Posterior cingulate gyrus (tissue), 11 donors: ENCODE measurements around the gene DHRS4L2.
A peak's percentile ranks its signal among the peaks of the same experiment; 100 is the strongest.
"Not testable (repeated sequence)": the region's sequence is repeated elsewhere in the genome, so short reads cannot be mapped to it uniquely, and the experiment has no call there.

Source experiments
- DNase-seq, 10 donors: peaks; one replicate each; pipeline versions ENCODE4 v3.0.0 to v3.0.0-alpha.2; 2020 to 2021; ENCODE audit warnings: mixed read lengths in 3 of 10
- intact Hi-C: fragments of 100-400 bp; cut with DNase I; formaldehyde crosslinking; loops from one replicate; pipeline ENCODE4 v1.15.1; 2023

Gene DHRS4L2

GRCh38 chr14:23988607-23989363, at the start of gene DHRS4L2:
Gene DHRS4L2 (plus strand): TSS chr14:23988929. CDS start chr14:23988948, 19 bp downstream.
- intact Hi-C loops = not testable (repeated sequence)
- peak in 6 of 10 donors; percentile 19 to 91 (median 56) for DNase-seq

GRCh38 chr14:23939607-23940326, 49.0 kb upstream of the DHRS4L2 start:
- DNase-seq = no peak
- intact Hi-C loops = no loop called here

GRCh38 chr14:23941230-23941629, 47.5 kb upstream of the DHRS4L2 start:
- no peak for DNase-seq
- intact Hi-C loops = no loop called here

- intact Hi-C loops = no loop called here
- no peak for DNase-seq
Observed at GRCh38 chr14:23941669-23942068, 47.1 kb upstream of the DHRS4L2 start.

- intact Hi-C loops = no loop called here
- DNase-seq = peak in 1 of 10 donors; percentile 62
Observed at GRCh38 chr14:23942587-23942986, 46.1 kb upstream of the DHRS4L2 start.

GRCh38 chr14:23949069-23949468, 39.7 kb upstream of the DHRS4L2 start:
- DNase-seq, intact Hi-C loops: not testable (repeated sequence)

GRCh38 chr14:23950411-23951135, 38.2 kb upstream of the DHRS4L2 start:
- DNase-seq = no peak
- intact Hi-C loops = no loop called here

- intact Hi-C loops = not testable (repeated sequence)
Observed at GRCh38 chr14:23951136-23951466, 37.6 kb upstream of the DHRS4L2 start.

GRCh38 chr14:23951590-23952201, 37.0 kb upstream of the DHRS4L2 start:
- peak in 7 of 10 donors; percentile 19 to 82 (median 29) for DNase-seq
- intact Hi-C loops = no loop called here

More at GRCh38 chr14:23951136-23951466, 37.6 kb upstream of the DHRS4L2 start:
- not testable (repeated sequence) for DNase-seq

GRCh38 chr14:23953116-23953463, 35.6 kb upstream of the DHRS4L2 start:
- DNase-seq, intact Hi-C loops: not testable (repeated sequence)

GRCh38 chr14:23953464-23954278, 35.1 kb upstream of the DHRS4L2 start, which contains the start of gene DHRS4:
Gene DHRS4 (plus strand): TSS chr14:23953770. CDS start chr14:23953789, 19 bp downstream.
- intact Hi-C loops = no loop called here
- peak; percentile 71 to 96 (median 86) for DNase-seq

- DNase-seq, intact Hi-C loops: not testable (repeated sequence)
Observed at GRCh38 chr14:23954279-23954614, 34.5 kb upstream of the DHRS4L2 start.

- intact Hi-C loops = not testable (repeated sequence)
- DNase-seq = peak in 7 of 10 donors; percentile 21 to 87 (median 36)
Observed at GRCh38 chr14:23954965-23955364, 33.8 kb upstream of the DHRS4L2 start.

GRCh38 chr14:23955811-23956210, 32.9 kb upstream of the DHRS4L2 start:
- DNase-seq, intact Hi-C loops: not testable (repeated sequence)

- DNase-seq, intact Hi-C loops: not testable (repeated sequence)
Observed at GRCh38 chr14:23957913-23958569, 30.7 kb upstream of the DHRS4L2 start.

GRCh38 chr14:23960899-23961298, 27.8 kb upstream of the DHRS4L2 start:
- intact Hi-C loops, DNase-seq: not testable (repeated sequence)

- DNase-seq, intact Hi-C loops: not testable (repeated sequence)
Observed at GRCh38 chr14:23961704-23962103, 27.0 kb upstream of the DHRS4L2 start.

GRCh38 chr14:23969130-23969480, 19.6 kb upstream of the DHRS4L2 start:
- intact Hi-C loops, DNase-seq: not testable (repeated sequence)
